ENCODE measurements around the gene WRNIP1.

- TF ChIP-seq CTCF (conservative IDR thresholded peaks at IDR 0.05 in 1 of 2, IDR thresholded peaks at IDR 0.05 in 1 of 2; ENCODE audit: extremely low read depth in 1 of 2, insufficient read depth in 1 of 2, low read depth in 1 of 2, low read length in 2 of 2) (no peak), EZH2 (IDR thresholded peaks at IDR 0.05; ENCODE audit: borderline replicate concordance, low read length) (no peak)
These were observed 39.7 kb upstream of the WRNIP1 start for GRCh38 chr6:2725364-2725988.

Data from mammary epithelial cell (primary cell).